HTERT RPE-1 (cell line): ENCODE measurements around the gene KCTD16.

ENCODE experiments used
- in situ Hi-C: fragments of 300-500 bp; cut with MboI; formaldehyde crosslinking; loops from 4 replicates; pipeline ENCODE4 v1.14.3; 2020; ENCODE audit warnings: low sequenced_read_pairs

Gene KCTD16

GRCh38 chr5:144448457-144448856 lies 277.8 kb downstream of the KCTD16 start:
- in situ Hi-C loops: no loop called here

DNA sequence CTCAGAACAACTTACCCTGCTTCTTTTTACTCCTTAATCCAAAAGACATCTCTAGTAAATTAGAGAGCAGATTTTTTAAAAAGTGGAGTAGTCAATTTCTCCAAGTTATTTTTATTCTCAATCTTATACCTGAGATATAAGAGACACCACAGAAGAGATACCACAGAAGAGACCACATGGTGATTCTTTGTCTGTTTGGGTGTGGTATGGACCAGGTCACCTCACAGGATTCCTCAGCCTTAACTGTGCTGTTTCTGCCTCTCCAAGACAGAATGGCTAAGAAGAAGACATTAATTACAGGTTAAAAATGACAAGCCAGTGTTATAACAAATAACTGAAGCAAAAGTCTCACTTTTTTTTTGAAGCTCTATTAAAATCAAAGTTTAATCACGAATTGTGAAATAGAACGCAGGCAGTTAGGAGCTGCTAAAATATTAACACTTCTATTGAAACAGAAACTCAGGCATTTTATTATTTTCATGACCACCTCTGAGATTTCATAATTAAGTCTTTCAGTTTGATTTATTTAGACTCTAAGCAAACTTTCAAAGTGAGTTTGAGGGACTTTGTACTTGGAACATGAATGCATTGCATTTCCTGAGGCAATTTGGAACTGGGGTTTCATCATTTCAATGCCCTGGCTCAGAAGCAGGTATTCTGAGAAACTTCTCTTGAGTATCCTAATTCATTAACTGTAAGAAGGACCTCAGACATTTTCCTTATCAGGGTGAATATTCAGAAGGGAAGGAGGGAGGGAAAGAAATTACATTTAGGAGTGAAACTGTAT lies 280.7 kb downstream of the KCTD16 start:
- in situ Hi-C loops: no loop called here

DNA sequence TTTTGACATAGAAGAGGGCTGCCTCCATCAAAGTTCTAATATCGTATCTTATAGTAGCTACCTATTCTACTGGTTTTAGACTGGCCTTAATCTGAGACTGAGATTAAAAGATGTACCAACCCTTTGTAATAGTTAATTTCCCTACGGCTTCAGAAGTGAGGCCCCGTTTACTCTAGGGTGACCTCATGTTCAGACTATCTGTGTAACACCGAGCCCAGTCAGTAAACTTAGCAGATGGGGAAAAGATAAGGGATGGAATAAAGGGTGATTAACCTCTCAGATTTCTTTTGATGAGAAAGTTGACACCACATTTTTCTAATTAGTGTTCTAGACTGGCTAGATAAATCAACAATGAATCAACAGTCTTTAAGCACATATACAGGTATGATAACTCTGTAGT lies 283.1 kb downstream of the KCTD16 start:
- in situ Hi-C loops: no loop called here

DNA sequence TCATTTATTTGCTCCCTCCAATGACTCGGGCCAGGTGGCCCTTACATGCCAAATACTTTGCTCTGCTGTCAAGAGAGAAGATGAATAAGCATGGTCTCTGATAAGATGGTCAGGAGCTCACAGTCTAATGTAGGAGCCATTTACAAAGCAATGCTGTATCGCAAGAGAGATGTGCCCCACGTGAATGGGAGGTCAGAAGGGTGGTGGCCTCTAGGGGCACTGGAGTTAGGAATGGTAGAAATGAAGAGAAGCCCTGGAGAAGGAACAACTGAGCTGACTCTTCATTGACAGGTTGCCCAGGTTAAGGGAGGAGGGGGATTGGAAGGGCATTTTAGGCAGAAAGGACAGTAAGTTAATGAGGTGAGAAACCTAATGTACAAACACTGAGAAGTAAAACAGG lies 286.5 kb downstream of the KCTD16 start:
- in situ Hi-C loops: no loop called here

- in situ Hi-C loops: no loop called here
These were observed 287.5 kb downstream of the KCTD16 start for GRCh38 chr5:144458216-144458615.

- in situ Hi-C loops: no loop called here
These were observed 289.9 kb downstream of the KCTD16 start for GRCh38 chr5:144460600-144460999.

DNA sequence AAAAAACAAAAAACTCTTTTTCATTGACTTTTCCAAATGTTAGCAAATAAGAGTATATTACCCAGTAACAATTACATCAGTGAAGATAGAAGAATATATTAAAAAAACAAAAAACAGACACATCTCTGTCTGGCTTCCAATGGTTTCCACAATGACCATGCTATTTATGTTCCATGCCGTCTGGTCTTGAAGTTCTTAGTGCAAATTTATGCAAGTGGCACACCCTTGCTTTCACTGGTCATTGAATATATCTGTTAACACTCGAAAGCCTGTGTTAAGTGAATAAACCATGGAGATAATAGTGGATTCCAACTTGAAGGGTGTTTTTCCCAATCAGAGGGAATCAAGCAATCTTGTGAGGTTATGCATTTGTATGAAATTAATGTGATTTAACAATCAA lies 291.9 kb downstream of the KCTD16 start:
- in situ Hi-C loops: no loop called here

DNA sequence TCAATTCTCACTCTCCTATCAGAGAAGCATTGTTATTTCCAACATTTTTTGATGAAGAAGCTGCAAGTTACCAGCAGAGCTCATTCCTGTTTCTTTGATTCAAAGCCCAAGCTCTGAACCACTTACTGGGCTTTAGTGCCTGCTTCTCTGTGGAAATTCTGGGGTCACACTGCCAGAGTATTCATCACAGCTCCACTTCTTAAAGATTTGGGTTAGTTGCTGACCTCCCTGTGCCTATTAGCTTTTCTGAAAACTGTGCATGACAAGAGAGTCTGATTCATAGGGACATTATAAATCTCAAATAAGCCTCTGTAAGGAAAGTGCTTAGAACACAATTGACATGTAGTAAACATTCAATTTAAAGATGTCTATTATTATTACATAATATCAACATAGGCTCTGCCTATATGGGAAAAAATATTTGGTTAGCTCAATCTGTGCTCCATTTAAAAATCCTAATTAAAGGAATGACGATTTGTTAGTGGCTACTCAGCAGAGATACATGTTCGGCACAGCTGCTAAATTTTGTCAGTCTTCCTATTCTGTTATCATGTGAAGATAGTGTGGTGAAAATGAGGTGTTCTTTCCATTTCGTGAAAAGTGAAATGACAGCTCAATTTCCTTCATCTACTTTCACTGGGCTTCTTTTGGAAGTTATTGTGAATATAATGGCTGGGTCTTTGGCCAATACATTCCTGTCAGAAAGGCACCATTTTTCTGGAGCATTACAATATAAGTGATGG lies 293.0 kb downstream of the KCTD16 start:
- in situ Hi-C loops: no loop called here

- in situ Hi-C loops: no loop called here
These were observed 293.6 kb downstream of the KCTD16 start for GRCh38 chr5:144464306-144464705.

- in situ Hi-C loops: no loop called here
These were observed 294.8 kb downstream of the KCTD16 start for GRCh38 chr5:144465441-144465840.

GRCh38 chr5:144467792-144468191 lies 297.1 kb downstream of the KCTD16 start:
- in situ Hi-C loops: no loop called here

DNA sequence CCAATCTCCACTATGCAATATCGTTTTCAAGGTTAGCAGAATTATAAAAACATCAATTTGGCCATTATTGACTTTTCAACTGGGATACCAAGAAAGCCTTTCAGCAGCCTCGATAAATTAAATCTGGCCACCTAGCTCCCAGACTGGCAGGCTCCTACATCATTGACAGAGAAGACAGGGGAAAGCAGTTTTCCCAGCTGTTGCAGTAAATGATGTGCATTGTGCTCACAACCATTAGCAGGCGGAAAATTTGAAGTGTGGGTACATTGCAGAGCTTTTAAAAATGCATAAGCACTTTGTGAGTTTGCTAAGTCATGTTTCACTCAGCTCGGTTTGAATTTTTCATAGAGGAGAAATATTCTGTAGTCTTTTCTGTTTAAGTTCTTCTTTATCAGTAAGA lies 297.9 kb downstream of the KCTD16 start:
- in situ Hi-C loops: no loop called here

DNA sequence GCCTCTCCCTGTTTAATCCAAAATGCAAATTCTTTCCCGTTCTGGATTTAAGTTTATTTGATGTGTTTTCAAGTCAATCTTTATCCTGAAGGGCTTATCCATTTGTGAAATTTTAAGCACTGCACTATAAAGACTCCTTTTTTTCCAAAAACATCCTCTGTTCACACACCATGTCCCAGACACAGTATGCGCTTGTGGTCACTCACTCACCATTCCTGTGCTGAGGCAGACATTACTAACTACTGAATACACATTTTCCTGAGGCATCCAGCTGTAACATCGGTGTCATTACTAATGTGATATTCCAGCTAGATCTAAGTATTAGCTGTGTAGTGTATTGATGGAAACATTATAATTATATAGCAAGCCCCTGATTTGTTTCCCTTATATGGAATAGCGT lies 298.4 kb downstream of the KCTD16 start:
- in situ Hi-C loops: no loop called here

DNA sequence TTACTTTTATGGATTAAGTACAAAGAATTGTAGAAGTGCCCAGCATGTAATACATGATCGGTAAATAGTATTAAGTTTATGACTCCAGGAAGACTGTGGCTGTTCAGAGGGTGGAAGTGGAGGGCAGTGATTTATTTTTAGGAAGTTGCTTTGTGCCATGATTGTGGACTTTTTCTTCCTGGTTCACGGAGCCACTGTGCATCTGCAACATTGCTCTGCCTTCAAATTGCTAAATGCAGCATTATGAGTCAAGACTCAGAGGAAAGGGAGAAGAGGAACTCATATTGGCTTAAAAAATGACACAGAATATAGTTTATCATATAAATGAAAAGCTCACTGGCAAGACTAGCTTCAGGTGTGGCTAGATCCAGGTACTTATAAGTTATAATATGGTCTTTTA lies 301.5 kb downstream of the KCTD16 start:
- in situ Hi-C loops: no loop called here

DNA sequence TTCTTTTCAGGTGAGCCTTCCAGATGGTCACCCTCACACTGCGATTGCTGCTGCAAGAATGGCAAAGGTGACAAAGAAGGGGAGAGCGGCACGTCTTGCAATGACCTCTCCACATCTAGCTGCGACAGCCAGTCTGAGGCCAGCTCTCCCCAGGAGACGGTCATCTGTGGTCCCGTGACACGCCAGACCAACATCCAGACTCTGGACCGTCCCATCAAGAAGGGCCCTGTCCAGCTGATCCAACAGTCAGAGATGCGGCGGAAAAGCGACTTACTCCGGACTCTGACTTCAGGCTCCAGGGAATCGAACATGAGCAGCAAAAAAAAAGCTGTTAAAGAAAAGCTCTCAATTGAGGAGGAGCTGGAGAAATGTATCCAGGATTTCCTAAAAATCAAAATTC lies 303.0 kb downstream of the KCTD16 start:
- in situ Hi-C loops: no loop called here

DNA sequence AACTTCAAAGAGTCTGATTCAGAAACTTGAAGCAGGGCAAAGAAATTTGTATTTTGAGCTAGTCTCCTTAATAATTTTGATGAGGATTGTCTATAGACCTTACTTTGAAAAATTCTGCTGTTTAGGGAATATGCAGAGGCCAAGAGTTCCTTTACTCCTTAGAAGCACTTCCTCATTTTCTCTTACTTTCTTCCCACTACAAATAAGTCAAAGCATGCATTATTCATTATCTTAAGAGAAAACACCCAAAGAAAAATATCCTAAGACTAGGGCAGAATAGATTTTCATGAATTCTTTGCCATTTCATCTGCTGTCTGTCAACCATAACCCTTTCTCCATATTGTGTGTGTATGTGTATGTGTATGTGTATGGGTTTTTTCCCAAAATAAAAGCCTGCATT lies 307.9 kb downstream of the KCTD16 start:
- in situ Hi-C loops: no loop called here

DNA sequence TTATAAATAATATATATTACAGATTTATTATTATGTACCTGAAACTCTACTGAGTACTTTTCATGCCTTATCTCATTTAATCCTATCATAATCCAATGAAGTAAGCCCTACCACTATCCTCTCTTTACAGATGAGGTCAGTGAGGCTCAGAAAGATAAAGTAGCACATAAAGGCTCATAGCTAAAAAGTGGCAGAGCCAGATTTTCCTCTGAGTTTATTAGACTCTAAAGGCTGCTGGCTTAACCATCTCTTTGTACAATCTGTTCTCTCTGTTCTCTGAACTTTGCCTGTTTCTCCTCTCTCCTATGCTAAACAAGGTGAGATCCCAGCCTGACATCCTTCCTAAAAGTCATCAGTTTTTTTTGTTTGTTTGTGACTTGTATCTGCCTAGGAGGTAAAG lies 311.2 kb downstream of the KCTD16 start:
- in situ Hi-C loops: no loop called here

- in situ Hi-C loops: no loop called here
These were observed 313.6 kb downstream of the KCTD16 start for GRCh38 chr5:144484124-144484897.

DNA sequence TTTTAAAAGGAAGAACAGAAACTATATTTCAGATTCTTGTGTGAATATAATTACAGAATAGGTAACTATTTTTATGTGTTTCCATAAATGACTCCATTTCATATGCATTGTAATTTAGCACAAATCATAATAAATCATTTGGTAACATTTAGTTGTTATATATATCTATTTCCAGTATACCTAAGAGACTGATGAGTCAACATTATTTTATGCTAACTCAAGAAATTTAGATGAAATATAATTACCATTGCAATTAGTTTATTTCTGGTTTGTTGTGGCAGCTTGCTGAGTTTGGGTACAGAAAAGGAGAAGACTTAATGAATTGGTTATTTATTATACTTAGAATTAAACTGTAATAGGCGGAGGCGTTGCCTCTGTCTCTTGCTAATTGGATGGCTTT lies 314.9 kb downstream of the KCTD16 start:
- in situ Hi-C loops: no loop called here

GRCh38 chr5:144487207-144487606 lies 316.5 kb downstream of the KCTD16 start:
- in situ Hi-C loops: no loop called here

DNA sequence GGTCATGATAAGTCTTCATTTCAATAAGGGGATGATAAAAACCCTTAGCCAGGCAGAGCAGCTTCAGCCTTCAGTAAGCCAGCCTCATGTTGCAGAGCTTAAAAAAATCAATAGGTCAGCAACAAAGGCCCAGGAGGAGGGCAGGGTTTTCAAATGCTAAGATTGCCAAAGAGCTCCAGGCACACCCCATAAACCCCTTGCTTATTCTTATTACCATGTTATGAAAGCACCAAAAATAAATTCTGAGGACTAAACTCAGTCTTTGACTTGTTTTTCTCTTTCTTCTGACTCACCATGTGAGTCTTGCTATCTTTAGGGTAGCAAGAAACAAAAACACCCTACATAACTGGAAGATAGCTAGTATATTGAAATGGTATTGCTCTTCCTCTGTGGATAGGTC lies 317.1 kb downstream of the KCTD16 start:
- in situ Hi-C loops: no loop called here

- in situ Hi-C loops: no loop called here
These were observed 332.4 kb downstream of the KCTD16 start for GRCh38 chr5:144503123-144503522.
